Stimulated activated CD4-positive, alpha-beta T cell treated with anti-CD3 and anti-CD28 coated beads, Interleukin-1b, Interleukin-23, amount 100 ng/mL, for 4 hours (primary cell): Measurements from ENCODE around the gene ZNF594.
"Not testable (repeated sequence)": the region's sequence is repeated elsewhere in the genome, so short reads cannot be mapped to it uniquely, and the experiment has no call there.

Experiments
- DNase-seq, 2 donors: peaks; one replicate each; pipeline ENCODE4 v3.0.0-alpha.2; 2020; ENCODE audit warnings: low read depth in 2 of 2

The ZNF594 gene

DNA sequence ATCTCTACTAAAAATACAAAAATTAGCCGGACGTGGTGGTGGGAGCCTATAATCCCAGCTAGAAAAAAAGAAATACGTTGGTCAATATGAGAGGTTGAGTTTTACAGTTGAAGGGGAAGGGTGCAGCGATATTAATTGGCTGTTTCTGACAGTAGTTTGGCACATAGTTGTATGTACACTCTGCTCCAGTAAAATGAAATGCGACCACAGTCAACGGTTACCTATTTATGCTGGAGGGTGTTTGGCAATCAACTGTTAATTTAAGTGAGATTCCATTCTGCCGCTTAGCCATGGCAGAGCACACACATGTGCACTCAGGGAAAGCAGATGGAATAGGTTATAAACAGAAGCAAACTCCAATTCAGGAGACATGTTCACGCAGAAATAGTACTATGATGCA, 9.3 kb upstream of the ZNF594 start:
- no peak for DNase-seq

DNA sequence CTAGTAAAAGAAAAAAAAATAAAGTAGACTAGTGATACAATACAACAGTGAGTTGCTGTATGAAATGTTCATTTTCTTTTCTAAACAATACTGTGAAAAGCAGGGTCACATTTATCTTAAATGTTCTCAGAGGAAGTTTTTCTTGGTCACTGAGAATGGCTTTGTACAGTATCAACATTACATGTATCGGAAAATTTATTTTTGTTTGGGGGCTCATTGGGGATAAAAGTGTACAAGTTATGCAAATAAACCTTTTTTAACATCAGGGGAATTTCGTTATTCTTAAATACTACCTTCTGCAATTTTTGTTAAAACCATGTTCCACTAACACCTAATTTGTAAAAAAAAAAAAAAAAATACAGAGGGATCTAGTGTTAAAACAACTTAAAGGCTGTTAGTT, 8.7 kb upstream of the ZNF594 start:
- DNase-seq: no peak

DNA sequence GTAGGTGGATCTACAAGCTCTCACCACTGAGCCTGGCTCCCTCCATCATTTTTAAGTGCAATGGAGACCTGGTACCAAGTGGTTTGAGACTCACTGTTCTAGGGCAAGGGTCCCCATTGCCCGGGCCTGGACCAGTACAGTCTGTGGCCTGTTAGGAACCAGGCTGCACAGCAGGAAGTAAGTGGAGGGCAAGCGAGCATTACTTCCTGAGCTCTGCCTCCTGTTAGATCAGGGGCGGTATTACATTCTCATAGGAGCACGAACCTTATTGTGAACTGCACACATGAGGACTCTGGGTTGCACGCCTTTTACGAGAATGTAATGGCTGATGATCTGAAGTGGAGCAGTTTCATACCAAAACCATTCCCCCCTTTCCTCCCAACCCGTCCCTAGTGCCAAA, 6.8 kb upstream of the ZNF594 start:
- DNase-seq: no peak

DNA sequence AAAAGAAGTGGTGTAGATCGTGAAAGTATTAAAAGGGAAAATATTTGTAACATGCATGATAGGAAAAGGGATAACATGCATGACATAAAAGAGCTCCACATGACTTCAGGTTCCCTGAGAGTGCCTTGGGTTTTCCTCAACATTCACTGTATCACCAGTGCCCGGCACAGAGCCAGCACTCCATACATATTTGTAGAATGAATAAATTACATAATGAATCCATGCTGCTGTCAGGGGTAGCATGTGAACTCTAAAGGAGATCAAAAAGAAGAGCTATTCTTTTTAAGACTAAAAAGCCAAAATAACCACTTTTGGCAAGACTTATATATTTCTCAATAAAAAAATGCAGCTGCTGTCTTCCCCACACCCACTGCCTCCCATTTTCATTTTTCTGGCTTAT, 2.7 kb upstream of the ZNF594 start:
- DNase-seq: no peak

DNA sequence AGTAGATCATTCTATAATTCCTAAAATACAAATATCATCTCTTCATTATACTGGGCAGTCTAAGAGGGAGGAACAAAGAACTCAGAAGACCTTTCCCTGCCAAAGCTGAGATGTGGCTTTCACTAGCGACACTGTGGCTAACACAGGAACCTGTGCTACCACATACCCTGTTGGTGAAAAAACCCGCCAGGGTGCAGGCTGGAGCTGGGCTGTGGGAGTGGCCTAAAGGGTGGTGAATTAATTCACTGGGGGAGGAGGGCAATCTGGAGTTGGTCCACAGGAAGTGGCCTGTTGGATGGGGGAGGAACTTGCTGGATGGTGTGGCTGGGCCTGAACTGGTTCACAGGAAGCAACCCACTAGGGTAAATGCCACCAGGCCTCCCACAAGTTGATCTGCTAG, 7.4 kb downstream of the ZNF594 start:
- DNase-seq: no peak

DNA sequence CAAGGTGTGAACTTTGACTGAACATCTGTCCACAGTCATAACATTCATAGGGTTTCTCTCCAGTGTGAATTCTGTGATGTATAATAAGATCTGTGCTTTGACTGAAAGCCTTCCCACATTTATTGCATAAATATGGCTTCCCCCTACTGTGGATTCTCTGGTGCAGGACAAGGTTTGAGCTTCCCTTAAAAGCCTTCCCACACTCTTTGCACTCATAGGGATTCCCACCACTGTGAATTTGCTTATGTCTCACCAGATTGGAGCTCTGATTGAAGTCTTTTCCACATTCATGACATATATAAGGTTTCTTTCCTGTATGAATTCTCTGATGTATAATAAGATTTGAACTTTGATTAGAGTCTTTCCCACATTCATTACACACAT, 8.3 kb downstream of the ZNF594 start:
- no peak for DNase-seq

DNA sequence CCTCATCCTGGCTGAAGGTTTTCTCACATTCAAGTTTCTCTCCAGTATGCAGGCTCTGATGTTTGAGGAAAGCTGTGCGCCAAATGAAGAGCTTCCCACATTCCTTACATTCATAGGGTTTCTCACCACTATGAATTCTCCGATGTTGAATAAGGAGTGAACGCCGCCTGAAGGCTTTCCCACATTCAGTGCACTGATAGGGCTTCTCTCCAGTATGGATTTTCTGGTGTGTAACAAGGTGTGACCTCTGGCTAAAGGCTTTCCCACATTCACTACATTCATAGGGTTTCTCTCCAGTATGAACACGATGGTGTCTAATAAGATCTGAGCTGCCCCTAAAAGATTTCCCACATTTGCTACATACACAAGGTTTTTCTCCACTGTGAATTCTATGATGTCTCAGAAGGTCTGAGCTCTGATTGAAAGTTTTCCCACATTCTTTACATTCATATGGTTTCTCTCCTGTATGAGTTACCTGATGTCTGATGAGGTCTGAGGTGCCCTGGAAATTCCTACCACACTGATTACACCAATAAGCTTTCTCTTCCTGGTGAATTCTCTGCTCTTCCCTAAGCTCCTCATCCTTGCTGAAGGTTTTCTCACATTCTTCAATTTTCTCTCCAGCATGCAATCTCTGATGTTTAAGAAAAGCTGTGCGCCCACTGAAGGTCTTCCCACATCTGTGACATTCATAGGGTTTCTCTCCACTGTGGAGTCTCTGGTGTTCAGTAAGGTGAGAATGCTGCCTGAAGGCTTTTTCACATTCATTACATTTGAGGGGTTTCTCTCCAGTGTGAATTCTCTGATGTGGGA, 8.9 kb downstream of the ZNF594 start:
- no peak for DNase-seq

DNA sequence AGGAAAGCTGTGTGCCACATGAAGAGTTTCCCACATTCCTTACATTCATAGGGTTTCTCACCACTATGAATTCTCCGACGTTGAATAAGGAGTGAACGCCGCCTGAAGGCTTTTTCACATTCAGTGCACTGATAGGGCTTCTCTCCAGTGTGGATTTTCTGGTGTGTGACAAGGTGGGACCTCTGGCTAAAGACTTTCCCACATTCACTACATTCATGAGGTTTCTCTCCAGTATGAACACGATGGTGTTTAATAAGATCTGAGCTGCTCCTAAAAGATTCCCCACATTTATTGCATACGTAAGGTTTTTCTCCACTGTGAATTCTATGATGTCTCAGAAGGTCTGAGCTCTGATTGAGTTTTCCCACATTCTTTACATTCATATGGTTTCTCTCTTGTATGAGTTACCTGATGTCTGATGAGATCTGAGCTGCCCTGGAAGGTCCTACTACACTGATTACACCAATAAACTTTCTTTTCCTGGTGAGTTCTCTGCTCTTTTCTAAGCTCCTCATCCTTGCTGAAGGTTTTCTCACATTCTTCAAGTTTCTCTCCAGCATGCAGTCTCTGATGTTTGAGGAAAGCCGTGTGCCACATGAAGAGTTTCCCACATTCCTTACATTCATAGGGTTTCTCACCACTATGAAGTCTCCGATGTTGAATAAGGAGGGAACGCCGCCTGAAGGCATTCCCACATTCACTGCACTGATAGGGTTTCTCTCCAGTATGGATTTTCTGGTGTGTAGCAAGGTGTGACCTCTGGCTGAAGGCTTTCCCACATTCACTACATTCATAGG, 10.0 kb downstream of the ZNF594 start:
- DNase-seq: no peak

DNA sequence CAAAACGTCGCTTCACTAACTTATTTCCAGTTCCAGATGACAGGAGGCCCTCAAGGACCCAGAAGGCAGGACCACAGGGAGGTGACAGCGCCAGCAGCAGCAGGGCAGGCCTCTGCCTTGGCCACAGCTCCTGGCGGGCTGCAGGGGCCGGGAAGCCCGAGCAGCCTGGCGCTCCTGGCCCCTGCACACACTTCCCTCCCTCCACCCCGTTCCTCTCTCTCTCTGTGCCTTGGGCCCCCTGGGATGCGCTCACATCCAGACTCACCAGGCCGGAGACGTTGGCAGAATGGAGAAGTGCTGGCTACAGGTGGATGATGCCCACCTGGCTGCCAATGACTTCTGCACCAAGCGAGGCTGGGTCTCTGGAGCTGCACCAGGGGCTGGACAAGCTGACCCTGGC, 12.7 kb downstream of the ZNF594 start:
- no peak for DNase-seq

DNA sequence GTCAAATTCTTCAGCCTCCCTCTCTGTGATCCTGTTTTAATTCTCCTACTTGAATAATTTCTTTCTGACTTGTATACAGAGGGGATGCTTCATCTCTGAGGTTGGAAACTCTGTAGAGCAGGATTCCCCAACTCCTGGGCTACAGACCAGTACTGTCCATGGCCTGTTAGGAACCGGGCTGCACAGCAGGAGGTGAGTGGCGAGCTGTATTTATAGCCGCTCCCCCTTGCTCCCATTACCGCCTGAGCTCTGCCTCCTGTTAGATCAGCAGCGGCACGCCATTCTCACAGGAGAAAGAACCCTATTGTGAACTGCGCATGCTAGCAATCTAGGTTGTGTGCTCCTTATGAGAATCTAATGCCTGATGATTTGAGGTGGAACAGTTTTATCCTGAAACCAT, 16.6 kb downstream of the ZNF594 start:
- not testable (repeated sequence) for DNase-seq

DNA sequence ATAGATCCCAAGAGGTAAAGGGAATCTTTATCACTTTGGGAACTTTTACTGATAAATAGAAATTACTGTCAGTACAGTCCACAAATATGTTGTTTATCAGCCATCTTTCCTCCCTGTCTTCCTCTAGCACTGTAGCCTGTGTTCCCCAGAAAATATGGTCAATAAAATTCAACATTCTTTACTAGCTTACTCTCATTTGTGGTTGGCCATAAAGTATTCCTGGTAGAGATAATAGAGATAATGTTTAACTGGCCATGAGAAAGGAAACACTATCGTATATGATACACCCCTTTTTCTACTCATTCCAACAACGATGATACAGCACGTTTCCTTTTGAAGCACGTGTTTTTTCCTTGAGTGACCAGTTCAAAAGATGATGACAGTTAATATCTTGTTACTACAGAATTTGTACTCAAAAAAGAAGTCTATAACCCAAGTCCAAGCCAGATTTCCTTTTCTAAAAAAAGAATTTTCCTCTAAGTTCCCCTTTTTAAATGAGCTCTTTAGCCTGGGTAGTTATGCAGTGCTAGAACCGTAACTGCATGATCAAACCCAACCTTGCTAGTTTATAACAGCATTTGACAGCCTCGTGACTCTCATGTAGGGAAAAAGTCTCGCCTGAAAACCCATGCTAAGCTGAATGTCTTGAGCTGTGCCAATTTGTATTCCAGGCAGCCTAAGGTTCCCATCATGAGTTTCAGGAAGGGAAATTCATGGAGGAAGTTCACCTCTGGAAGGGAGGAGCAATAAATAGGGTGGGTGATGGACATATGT, 25.7 kb downstream of the ZNF594 start:
- not testable (repeated sequence) for DNase-seq

DNA sequence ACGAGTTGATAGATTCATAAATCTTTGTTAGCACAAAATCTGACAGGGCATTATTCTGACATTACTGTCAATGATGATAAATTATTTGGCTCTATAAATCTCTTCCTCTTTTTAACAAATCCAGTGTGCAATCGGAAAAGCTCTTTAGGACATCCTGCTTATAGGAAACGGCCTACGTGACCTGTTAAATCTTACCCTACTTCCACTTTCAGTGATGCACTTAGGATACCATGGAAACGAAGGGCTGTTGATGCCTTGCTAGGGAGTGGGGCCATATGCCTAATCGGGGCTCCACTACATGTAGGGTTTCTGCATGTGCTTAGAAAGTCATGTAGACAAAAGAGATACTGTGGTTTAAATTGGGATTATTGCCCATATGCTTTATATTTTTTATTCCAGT, 27.2 kb downstream of the ZNF594 start:
- DNase-seq: no peak

DNA sequence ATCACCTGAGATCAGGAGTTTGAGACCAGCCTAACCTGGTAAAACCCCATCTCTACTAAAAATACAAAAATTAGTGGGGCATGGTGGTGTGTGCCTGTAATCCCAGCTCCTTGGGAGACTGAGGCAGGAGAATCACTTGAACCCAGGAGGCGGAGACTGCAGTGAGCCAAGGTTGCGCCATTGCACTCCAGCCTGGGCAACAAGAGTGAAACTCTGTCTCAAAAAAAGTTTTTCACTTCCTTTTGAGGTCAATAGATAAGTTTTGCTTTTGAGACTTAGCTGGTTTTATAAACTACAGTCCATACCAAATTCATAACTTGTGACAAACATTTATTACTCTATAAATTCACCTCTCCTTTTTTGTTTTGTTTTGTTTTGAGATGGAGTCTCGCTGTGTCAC, 29.9 kb downstream of the ZNF594 start:
- DNase-seq: not testable (repeated sequence)

DNA sequence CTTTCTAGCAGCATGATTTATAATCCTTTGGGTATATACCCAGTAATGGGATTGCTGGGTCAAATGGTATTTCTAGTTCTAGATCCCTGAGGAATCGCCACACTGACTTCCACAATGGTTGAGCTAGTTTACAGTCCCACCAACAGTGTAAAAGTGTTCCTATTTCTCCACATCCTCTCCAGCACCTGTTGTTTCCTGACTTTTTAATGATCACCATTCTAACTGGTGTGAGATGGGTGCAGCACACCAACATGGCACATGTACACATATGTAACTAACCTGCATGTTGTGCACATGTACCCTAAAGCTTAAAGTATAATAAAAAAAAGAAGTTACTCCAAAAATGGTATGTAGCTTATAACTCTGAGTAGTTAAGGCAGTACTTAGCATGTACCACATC, 31.0 kb downstream of the ZNF594 start:
- not testable (repeated sequence) for DNase-seq

DNA sequence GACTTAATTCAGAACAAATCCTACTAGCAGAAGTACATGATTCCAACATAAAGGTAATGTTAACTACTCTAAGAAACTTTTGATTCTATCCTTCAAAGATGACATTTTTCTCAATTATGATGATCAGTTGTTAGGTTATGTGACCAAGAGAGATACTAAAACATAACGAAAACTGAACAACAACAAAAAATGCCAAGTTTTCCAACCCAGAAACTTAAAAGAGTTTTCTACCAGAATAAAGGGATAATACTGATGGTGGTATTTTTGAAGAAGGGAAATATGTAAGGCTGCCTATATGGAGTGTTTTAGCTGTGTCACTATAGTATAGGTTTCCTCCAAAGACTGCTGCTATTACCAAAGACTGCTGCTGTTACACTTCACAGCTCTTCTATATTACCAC, 45.5 kb downstream of the ZNF594 start:
- not testable (repeated sequence) for DNase-seq

DNA sequence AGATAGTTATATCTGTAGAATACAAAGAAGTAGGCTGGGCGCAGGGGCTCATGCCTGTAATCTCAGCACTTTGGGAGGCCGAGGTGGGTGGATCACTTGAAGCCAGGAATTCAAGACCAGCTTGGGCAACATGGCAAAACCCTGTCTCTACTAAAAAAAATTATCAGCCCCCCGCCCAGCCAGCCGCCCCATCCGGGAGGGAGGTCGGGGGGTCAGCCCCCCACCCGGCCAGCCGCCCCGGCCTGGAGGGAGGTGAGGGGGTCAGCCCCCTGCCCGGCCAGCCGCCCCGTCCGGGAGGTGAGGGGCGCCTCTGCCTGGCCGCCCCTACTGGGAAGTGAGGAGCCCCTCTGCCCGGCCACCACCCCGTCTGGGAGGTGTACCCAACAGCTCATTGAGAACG, 48.8 kb downstream of the ZNF594 start:
- not testable (repeated sequence) for DNase-seq

DNA sequence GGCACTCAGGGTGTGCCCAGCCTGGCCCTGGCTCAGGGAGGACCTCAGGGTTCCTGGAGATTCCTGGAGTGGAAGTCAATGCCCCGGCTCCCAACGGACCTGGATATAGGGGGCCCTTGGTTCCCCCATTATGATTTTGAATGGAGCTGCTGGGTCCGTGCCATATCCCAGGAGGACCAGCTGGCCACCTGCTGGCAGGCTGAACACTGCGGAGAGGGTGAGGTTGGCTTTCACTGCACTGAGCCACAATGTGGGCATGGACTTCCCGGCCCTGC, 52.3 kb downstream of the ZNF594 start:
- DNase-seq: no peak

DNA sequence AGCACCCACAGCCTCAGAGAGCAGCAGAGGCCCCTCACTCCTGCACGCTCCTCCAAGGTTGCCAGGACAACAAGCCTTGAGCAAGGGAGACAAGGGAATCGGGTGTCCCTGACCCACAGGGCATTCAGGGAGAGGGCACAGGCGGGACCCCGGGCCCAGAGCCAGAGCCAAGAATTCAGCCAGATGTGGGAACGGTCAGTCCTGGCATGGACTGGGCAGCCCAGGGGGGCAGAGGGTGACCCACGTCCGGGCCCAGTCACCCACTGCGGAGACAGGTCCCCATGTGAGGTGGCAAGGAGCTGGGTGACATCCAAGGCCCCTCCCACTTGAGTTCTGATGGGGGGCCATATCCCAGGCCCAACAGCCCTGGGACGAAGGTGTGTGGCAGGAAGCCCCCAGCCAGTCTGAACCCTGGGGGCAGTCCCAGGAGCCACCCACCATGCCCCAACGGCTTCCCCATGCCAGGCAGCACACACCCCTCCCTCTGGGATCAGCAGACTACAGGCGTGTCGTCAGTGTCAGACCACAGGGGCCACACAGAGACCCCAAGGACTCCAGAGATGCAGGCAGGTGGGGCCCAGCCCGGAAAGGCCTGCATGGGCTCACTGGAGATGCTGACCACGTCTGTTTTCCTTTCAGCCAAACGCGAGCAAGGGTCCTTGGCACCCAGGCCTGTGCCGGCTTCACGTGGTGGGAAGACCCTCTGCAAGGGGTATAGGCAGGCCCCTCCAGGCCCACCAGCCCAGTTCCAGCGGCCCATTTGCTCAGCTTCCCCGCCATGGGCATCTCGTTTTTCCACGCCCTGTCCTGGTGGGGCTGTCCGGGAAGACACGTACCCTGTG, 52.8 kb downstream of the ZNF594 start:
- no peak for DNase-seq

DNA sequence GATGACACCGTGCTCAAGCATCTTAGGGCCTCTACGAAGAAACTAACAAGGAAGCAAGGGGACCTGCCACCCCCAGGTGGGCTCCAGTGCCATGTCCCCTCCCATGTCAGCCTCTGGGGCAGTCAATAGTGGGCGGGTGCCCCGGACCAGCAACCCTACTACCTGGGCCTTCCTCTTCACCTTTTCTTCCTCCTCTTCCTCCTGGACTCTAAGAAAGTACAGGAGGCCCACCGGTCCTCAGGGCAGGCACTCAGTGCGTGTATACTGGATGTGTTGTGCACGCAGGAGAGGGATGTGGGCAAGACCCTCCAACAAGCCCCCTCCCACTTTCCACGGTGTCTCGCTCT, 53.5 kb downstream of the ZNF594 start:
- not testable (repeated sequence) for DNase-seq

DNA sequence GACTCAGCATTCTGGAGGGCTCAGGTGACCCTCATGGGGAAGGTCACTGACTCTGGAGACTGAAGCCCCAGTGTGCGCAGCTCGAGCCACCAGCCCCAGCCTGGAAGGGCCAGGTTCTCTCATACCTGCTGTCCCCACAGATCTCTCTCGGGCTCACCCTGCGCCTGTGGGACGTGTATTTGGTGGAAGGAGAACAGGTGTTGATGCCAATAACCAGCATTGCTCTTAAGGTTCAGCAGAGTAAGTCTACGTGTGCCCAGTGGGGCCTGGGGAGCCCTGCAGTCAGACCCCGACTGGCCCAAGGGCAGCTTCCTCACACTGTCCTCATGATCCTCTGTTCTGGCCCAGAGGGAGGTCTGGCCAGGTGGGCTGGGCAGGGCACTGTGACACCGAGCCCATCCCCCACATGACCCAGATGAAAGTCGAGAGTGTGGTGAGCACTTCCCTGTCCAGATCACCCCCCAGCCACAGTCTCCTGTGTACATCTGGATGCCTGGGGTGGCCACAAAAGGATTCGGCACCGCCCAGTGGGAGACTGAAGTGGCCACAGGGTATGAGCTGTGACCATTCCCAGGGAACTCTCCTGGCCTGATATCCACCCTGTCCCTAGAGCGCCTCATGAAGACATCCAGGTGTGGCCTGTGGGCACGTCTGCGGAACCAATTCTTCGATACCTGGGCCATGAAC, 54.0 kb downstream of the ZNF594 start:
- not testable (repeated sequence) for DNase-seq
